ENCODE data around the gene SYT12.
"Not testable (repeated sequence)": the region's sequence is repeated elsewhere in the genome, so short reads cannot be mapped to it uniquely, and the experiment has no call there.

Gene SYT12, protein sequence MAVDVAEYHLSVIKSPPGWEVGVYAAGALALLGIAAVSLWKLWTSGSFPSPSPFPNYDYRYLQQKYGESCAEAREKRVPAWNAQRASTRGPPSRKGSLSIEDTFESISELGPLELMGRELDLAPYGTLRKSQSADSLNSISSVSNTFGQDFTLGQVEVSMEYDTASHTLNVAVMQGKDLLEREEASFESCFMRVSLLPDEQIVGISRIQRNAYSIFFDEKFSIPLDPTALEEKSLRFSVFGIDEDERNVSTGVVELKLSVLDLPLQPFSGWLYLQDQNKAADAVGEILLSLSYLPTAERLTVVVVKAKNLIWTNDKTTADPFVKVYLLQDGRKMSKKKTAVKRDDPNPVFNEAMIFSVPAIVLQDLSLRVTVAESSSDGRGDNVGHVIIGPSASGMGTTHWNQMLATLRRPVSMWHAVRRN

DNA sequence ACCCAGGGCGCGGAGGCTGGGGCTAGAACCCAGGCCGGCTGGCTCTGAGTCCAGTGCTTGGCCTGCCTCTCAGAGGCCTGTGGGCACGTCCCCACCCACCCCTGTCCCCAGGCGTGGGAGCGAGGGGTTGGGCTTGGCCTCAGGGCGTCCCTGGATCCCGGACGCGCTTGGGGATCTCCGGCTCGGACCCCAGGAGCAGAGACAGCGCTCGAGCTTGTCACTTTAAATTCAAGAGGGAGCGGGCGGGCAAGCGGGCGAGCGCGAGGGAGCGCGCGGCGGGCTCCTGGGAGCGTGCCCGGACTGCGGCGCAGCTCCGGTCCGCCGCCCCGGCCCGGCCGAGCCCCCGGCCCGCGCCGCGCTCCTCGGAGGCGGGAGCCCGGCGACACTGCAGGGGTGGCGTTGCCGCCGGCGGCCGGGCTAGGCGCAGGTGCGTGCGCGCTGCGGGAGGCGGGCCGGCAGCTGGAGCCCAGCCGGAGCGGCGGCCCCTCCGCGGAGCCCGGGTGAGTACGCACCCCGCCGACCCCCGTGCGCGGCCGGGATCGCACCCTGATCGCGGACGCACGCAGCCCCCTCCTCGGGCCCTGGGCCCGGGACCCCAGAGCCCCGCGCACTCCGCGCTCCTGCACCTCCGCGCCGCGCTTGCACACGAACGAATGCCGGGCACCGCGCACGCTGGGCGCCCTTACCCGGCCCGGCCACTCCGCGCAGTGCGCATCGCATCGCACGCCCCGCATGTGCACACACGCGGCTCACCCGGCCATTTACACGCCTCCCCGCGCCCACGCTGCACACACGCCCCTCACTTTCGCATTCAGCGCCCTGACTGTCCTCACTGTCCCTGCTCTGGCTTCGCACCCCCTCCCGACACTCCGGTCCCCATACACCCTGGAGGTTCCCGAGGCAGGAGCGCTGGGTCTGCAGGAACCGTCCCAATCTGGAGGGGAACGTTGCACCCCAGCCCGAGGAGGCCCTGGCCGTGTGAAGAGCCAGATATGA, at the start of gene SYT12:
SYT12 (plus strand) TSS at position 174 of the 996 bp plus-strand sequence. CDS start 7,011 bp downstream, outside the sequence.
- DNase-seq (ENCODE audit: low spot score): no peak

DNA sequence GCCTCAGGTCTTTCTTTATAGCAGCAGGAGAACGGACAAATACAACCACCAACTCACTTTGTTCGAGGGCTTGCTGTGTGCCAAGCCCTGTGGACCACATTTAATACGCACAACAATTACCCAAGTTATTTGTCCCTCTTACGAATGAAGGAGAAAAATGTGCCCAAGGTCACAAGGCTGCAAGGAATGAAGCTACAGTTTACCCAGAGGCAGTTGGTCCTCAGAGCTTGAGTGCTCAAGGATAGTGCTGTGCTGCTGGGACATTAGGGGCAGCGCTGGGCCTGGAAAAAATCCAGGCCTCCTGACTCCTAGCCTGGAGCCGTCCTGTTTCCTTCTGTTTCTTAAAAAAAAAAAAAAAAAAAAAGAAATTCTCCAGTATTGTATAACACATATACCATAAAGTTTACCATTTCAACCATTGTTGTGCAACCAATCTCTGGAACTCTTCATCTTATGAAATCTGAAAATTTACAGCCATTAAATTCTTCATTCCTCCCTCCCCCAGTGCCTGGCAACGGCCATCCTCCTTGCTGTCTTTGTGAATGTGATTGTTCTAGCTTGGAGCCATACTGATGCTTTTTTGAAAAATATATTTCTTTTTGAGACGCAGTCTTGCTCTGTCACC, 48.9 kb upstream of the SYT12 start:
- DNase-seq (ENCODE audit: low spot score): no peak

DNA sequence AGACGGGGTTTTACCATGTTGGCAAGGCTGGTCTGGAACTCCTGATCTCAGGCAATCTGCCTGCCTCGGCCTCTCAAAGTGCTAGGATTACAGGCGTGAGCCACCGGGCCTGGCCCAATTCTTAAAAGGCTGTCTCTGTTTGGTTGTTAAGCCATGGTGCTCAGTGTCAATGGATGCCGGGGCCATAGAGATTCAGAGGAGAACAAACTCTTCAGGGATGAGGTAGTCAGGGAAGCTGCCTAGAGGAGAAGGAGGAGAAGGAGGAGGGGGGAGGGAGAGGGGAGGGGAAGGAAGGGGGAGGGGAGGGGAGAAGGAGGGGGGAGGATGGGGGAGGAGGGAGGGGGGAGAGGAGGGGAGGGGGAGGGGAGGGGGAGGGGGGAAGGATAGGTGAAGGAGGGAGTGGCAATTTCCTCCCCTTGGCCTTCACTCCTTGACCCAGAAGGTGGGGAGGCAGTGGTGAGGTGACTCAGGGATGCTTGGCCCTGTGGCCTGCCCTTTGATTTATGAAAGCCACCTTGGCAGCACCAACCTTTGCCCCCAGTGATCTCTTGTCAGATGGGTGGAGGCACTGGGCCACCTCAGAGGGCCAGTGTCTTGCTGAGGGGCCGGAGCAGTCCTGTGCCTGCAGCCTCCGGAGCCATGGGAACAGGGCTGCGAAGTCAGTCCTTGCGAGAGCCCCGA, 48.1 kb upstream of the SYT12 start, which contains the start of gene C11orf86:
C11orf86 (plus strand) TSS at position 581 of the 681 bp plus-strand sequence; CDS start at position 640, 59 bp downstream.
- DNase-seq (ENCODE audit: low spot score): no peak

DNA sequence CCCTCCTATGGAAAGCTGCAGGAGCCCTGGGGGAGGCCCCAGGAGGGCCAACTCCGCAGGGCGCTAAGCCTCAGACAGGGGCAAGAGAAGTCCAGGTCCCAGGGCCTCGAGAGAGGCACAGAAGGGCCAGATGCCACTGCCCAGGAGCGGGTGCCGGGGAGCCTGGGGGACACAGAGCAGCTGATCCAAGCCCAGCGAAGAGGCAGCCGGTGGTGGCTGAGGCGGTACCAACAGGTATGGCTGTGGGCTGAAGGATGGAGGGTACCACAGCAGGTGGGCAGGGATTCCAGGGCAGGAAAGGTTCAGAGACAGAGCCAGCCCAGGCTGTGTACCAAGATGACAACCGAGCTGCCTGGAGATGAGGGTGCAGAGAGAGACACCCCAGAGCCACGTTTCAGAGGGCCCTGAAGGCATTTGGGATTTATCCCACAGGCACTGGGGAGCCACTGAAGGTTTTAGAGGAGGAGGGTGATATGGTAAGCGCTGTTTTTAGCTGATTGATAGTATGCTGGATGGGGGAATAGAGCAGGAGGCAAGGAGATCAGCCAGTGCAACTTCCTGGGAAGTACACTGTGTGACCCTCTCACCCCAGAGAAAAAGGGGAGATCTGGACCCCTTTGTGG, 47.4 kb upstream of the SYT12 start:
- no peak for DNase-seq (ENCODE audit: low spot score)

GRCh38 chr11:66976028-66976467, 46.9 kb upstream of the SYT12 start:
- DNase-seq (ENCODE audit: low spot score): no peak

DNA sequence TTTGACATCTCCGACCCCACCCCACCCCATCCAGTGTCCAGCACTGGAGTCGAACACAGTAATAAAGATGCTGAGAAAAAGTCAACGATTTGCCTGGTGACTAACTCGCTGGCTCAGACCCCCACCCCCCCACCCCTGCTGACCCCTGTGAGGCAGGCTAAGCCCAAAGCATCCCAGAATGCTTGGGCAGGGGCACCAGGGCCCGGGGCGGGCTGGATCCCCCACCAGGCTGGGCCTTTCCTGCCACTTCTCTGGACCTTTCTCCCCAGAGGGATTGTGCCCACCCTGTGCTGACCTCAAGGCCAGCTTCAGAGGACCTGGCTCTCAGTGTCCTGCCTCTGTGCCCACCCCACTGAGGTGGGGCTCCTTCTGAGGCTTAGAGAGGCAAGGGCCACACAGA, 46.0 kb upstream of the SYT12 start:
- DNase-seq (ENCODE audit: low spot score): no peak

GRCh38 chr11:66978229-66978628, 44.7 kb upstream of the SYT12 start:
- DNase-seq (ENCODE audit: low spot score): no peak

GRCh38 chr11:66978717-66979116, 44.2 kb upstream of the SYT12 start:
- DNase-seq (ENCODE audit: low spot score): no peak

- DNase-seq (ENCODE audit: low spot score): no peak
Measured at GRCh38 chr11:66979336-66979980, 43.5 kb upstream of the SYT12 start.

- DNase-seq (ENCODE audit: low spot score): peak; percentile 21
Measured at GRCh38 chr11:66981976-66982578, 40.9 kb upstream of the SYT12 start.

DNA sequence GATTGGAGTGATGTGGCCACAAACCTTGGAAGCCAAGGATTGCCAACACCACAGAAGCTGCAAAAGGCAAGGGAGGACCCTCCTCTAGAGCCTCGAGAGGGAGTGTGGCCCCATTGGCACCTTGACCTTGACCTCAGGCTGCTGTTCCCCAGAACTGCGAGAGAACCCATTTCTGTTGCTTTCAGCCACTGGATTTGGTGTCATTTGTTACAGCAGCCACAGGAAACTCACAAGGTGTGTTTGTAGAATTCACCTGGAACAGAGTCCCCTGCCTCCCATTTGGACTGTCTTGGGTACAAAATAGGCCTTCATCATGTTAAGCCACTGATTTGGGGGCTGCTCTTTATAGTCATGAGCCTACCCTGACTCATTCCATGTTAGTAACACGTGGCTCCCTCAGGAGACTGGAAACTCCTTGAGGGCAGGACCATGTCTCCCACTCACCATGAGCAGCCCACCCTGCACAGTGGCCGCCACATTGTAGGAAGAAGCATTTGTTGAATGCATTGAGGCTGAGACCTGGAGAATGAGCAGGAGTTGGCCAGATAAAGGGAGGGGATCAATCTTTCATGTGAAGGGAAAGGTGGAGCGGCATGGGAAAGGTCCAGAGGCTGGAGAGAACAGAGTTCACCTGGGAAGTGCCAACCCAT, 39.5 kb upstream of the SYT12 start:
- no peak for DNase-seq (ENCODE audit: low spot score)

DNA sequence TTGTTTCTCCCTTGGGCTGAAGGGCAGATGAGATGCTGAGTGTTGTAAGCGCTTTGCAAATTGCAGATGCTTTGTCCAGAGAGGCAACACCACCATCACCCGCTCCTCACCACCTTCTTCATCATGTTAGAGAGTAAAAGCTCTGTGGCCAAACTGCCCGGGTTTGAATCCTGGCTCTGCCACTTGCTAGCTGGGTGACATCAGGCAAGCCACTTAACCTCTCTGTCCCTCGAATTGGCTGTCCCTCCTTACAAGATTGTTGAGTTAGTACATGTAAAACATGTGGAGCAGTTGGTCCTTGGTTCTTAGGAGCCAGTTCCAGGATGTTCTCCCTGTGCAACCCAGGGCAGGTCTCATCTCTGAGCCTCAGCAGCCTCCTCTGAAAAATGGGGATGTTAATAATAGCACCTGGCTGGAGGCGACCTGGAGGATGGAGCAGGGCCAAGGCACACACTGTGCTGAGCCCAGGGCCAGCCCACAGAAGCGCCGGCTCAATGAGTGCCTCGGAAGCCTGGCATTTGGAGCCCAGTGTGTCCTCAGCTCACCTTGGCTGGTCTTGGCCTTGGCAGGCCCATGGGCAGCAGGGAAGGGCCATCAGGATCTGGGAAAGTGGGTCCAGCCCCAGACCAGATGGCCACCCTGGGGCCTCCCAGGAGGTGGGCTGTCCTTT, 37.3 kb upstream of the SYT12 start:
- no peak for DNase-seq (ENCODE audit: low spot score)

GRCh38 chr11:66986178-66986545, 36.8 kb upstream of the SYT12 start:
- DNase-seq (ENCODE audit: low spot score): no peak

DNA sequence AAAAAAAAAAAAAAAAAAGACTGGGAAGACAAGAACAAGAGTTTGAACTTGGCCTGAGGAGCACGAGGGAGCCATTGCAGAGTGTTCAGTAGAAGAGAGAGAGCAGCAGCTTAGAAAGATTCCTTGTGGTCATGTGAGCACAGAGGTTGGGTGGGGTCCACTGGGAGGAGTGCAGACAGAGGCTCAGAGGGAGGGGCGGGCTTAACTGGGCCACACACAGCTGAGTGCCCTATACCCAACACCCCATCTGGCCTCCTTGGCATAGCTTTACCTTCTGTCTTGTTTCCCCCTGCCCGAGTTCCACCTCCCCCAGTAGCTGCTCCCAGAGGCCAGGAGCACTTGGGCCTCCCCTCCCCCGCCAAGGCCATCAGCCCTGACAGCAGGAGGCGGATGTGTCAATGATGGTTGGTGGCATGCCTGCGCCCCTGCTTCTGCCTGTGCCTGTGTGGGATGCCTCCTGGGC, 35.7 kb upstream of the SYT12 start:
- DNase-seq (ENCODE audit: low spot score): no peak

GRCh38 chr11:66987924-66988637, 34.9 kb upstream of the SYT12 start:
- no peak for DNase-seq (ENCODE audit: low spot score)

DNA sequence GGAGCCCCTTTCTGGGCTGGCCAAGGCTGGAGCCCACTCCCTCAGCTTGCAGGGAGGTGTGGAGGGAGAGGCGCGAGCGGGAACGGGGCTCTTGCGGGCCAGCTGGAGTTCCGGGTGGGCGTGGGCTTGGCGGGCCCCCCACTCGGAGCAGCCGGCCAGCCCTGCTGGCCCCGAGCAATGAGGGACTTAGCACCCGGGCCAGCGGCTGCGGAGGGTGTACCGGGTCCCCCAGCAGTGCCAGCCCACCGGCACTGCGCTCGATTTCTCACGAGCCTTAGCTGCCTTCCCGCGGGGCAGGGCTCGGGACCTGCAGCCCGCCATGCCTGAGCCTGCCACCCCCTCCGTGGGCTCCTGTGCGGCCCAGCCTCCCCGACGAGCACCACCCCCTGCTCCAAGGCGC, 34.2 kb upstream of the SYT12 start:
- not testable (repeated sequence) for DNase-seq (ENCODE audit: low spot score)

- not testable (repeated sequence) for DNase-seq (ENCODE audit: low spot score)
Measured at GRCh38 chr11:66989360-66989759, 33.6 kb upstream of the SYT12 start.

GRCh38 chr11:66992041-66992440, 30.9 kb upstream of the SYT12 start:
- no peak for DNase-seq (ENCODE audit: low spot score)
